Measurements from ENCODE around the gene KLHL26.

Gene KLHL26

GRCh38 chr19:18654469-18654868 lies 17.6 kb downstream of the KLHL26 start:
- Histone ChIP-seq H3K36me3 (ENCODE audit: insufficient read depth, low read length) (no peaks in the 10 kb centered on the region), H3K9me3 (ENCODE audit: low read length) (no peaks in the 10 kb centered on the region), H3K9ac (ENCODE audit: low read length) (no peak overlapping the region), H3K4me1 (ENCODE audit: insufficient read depth, low read length) (peaks cover 50% of the 10 kb centered on the region), H3K27ac (ENCODE audit: low read depth, low read length) (no peak overlapping the region), H3K27me3 (ENCODE audit: control insufficient read depth in 1 of 2, insufficient read depth in 2 of 2, low read length in 2 of 2) (no peaks in the 10 kb centered on the region), H3K4me3 (ENCODE audit: low read depth in 1 of 2, low read length in 2 of 2) (no peak overlapping the region)

- Histone ChIP-seq H3K9me3 (ENCODE audit: low read length) (no peaks in the 10 kb centered on the region), H3K9ac (ENCODE audit: low read length) (no peak overlapping the region), H3K36me3 (ENCODE audit: insufficient read depth, low read length) (no peaks in the 10 kb centered on the region), H3K4me1 (ENCODE audit: insufficient read depth, low read length) (peaks cover 49% of the 10 kb centered on the region), H3K27ac (ENCODE audit: low read depth, low read length) (no peak overlapping the region), H3K27me3 (ENCODE audit: control insufficient read depth in 1 of 2, insufficient read depth in 2 of 2, low read length in 2 of 2) (no peaks in the 10 kb centered on the region), H3K4me3 (ENCODE audit: low read depth in 1 of 2, low read length in 2 of 2) (no peak overlapping the region)
These were observed 18.5 kb downstream of the KLHL26 start for GRCh38 chr19:18655173-18655844.

GRCh38 chr19:18656337-18657086 lies 19.7 kb downstream of the KLHL26 start:
- peaks cover 37% of the 10 kb centered on the region for H3K4me1 ChIP-seq (ENCODE audit: insufficient read depth, low read length)
- no peaks in the 10 kb centered on the region for H3K9me3 ChIP-seq (ENCODE audit: low read length)
- H3K36me3 ChIP-seq (ENCODE audit: insufficient read depth, low read length): no peaks in the 10 kb centered on the region
- no peak overlapping the region for H3K27ac ChIP-seq (ENCODE audit: low read depth, low read length)
- H3K4me3 ChIP-seq (ENCODE audit: low read depth in 1 of 2, low read length in 2 of 2): no peak overlapping the region
- H3K9ac ChIP-seq (ENCODE audit: low read length): no peak overlapping the region
- no peaks in the 10 kb centered on the region for H3K27me3 ChIP-seq (ENCODE audit: control insufficient read depth in 1 of 2, insufficient read depth in 2 of 2, low read length in 2 of 2)

- H3K4me3 ChIP-seq (ENCODE audit: low read depth in 1 of 2, low read length in 2 of 2): no peak overlapping the region
- no peaks in the 10 kb centered on the region for H3K36me3 ChIP-seq (ENCODE audit: insufficient read depth, low read length)
- no peak overlapping the region for H3K9ac ChIP-seq (ENCODE audit: low read length)
- H3K27ac ChIP-seq (ENCODE audit: low read depth, low read length): peak overlapping the region; percentile 24
- H3K27me3 ChIP-seq (ENCODE audit: control insufficient read depth in 1 of 2, insufficient read depth in 2 of 2, low read length in 2 of 2): no peaks in the 10 kb centered on the region
- peaks cover 36% of the 10 kb centered on the region for H3K4me1 ChIP-seq (ENCODE audit: insufficient read depth, low read length)
- H3K9me3 ChIP-seq (ENCODE audit: low read length): no peaks in the 10 kb centered on the region
These were observed 20.9 kb downstream of the KLHL26 start for GRCh38 chr19:18657590-18658365.

DNA sequence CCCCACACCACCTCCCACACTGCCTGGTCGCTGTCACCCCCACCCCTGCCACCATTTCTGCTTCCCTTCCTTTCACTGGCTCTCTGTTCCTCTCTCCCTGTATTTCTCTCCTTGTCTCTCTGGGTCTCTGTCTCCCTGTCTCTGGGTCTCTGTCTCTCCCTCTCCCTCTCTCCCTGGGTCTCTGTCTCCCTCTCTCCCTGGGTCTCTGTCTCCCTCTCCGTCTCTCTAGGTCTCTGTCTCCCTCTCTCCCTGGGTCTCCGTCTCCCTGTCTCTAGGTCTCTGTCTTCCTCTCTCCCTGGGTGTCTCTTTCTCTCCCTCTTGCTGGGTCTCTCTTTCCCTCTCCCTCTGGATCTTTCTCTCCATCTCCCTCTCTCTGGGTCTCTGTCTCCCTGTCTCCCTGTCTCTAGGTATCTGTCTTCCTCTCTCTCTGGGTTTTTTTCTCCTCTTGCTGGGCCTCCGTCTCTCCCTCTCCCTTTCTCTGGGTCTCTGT lies 21.6 kb downstream of the KLHL26 start:
- H3K4me1 ChIP-seq (ENCODE audit: insufficient read depth, low read length): peaks cover 42% of the 10 kb centered on the region
- H3K27ac ChIP-seq (ENCODE audit: low read depth, low read length): peak overlapping the region; percentile 24
- H3K36me3 ChIP-seq (ENCODE audit: insufficient read depth, low read length): no peaks in the 10 kb centered on the region
- H3K9me3 ChIP-seq (ENCODE audit: low read length): no peaks in the 10 kb centered on the region
- no peak overlapping the region for H3K4me3 ChIP-seq (ENCODE audit: low read depth in 1 of 2, low read length in 2 of 2)
- no peaks in the 10 kb centered on the region for H3K27me3 ChIP-seq (ENCODE audit: control insufficient read depth in 1 of 2, insufficient read depth in 2 of 2, low read length in 2 of 2)
- no peak overlapping the region for H3K9ac ChIP-seq (ENCODE audit: low read length)

GRCh38 chr19:18659281-18660050 lies 22.6 kb downstream of the KLHL26 start:
- H3K27me3 ChIP-seq (ENCODE audit: control insufficient read depth in 1 of 2, insufficient read depth in 2 of 2, low read length in 2 of 2): no peaks in the 10 kb centered on the region
- peak overlapping the region in 1 of 2 donors; percentile 10 for H3K4me3 ChIP-seq (ENCODE audit: low read depth in 1 of 2, low read length in 2 of 2)
- no peak overlapping the region for H3K27ac ChIP-seq (ENCODE audit: low read depth, low read length)
- no peaks in the 10 kb centered on the region for H3K9me3 ChIP-seq (ENCODE audit: low read length)
- no peak overlapping the region for H3K9ac ChIP-seq (ENCODE audit: low read length)
- H3K36me3 ChIP-seq (ENCODE audit: insufficient read depth, low read length): no peaks in the 10 kb centered on the region
- H3K4me1 ChIP-seq (ENCODE audit: insufficient read depth, low read length): peaks cover 49% of the 10 kb centered on the region

- Histone ChIP-seq H3K4me1 (ENCODE audit: insufficient read depth, low read length) (peaks cover 49% of the 10 kb centered on the region), H3K27ac (ENCODE audit: low read depth, low read length) (no peak overlapping the region), H3K9ac (ENCODE audit: low read length) (no peak overlapping the region), H3K9me3 (ENCODE audit: low read length) (no peaks in the 10 kb centered on the region), H3K4me3 (ENCODE audit: low read depth in 1 of 2, low read length in 2 of 2) (no peak overlapping the region), H3K36me3 (ENCODE audit: insufficient read depth, low read length) (no peaks in the 10 kb centered on the region), H3K27me3 (ENCODE audit: control insufficient read depth in 1 of 2, insufficient read depth in 2 of 2, low read length in 2 of 2) (no peaks in the 10 kb centered on the region)
These were observed 23.5 kb downstream of the KLHL26 start for GRCh38 chr19:18660051-18660910.

GRCh38 chr19:18660939-18661670 lies 24.3 kb downstream of the KLHL26 start:
- no peak overlapping the region for H3K27ac ChIP-seq (ENCODE audit: low read depth, low read length)
- no peaks in the 10 kb centered on the region for H3K9me3 ChIP-seq (ENCODE audit: low read length)
- no peaks in the 10 kb centered on the region for H3K36me3 ChIP-seq (ENCODE audit: insufficient read depth, low read length)
- no peak overlapping the region for H3K4me3 ChIP-seq (ENCODE audit: low read depth in 1 of 2, low read length in 2 of 2)
- peaks cover 49% of the 10 kb centered on the region for H3K4me1 ChIP-seq (ENCODE audit: insufficient read depth, low read length)
- H3K27me3 ChIP-seq (ENCODE audit: control insufficient read depth in 1 of 2, insufficient read depth in 2 of 2, low read length in 2 of 2): no peaks in the 10 kb centered on the region
- H3K9ac ChIP-seq (ENCODE audit: low read length): no peak overlapping the region

- Histone ChIP-seq H3K27ac (ENCODE audit: low read depth, low read length) (no peak overlapping the region), H3K9me3 (ENCODE audit: low read length) (no peaks in the 10 kb centered on the region), H3K27me3 (ENCODE audit: control insufficient read depth in 1 of 2, insufficient read depth in 2 of 2, low read length in 2 of 2) (no peaks in the 10 kb centered on the region), H3K4me1 (ENCODE audit: insufficient read depth, low read length) (peaks cover 37% of the 10 kb centered on the region), H3K36me3 (ENCODE audit: insufficient read depth, low read length) (peaks cover 10% of the 10 kb centered on the region), H3K9ac (ENCODE audit: low read length) (no peak overlapping the region), H3K4me3 (ENCODE audit: low read depth in 1 of 2, low read length in 2 of 2) (no peak overlapping the region)
These were observed 26.3 kb downstream of the KLHL26 start for GRCh38 chr19:18662972-18663732.
